HEK293 (cell line): ENCODE measurements around the gene SPTY2D1.
A peak's percentile ranks its signal among the peaks of the same experiment; 100 is the strongest.

Experiments
- ATF2 ChIP-seq: fragments of 450-650 bp; formaldehyde crosslinking; IDR thresholded peaks from 2 replicates; pipeline ENCODE4 v1.5.1; 2016; ENCODE audit warnings: missing biosample characterization, missing genetic modification characterization, low read depth
- HOXD13 ChIP-seq: sonication (generic); formaldehyde crosslinking; IDR thresholded peaks from 2 replicates; pipeline ENCODE4 v1.8.0; 2022; ENCODE audit warnings: missing genetic modification reagents, borderline replicate concordance
- IKZF3 ChIP-seq: fragments of 450-650 bp; IDR thresholded peaks from 2 replicates; pipeline ENCODE4 v1.5.0; 2018; ENCODE audit warnings: missing biosample characterization, mild to moderate bottlenecking, missing genetic modification characterization, moderate library complexity
- MZF1 ChIP-seq: fragments of 450-650 bp; formaldehyde crosslinking; IDR thresholded peaks from 2 replicates; pipeline ENCODE4 v1.5.1; 2017; ENCODE audit warnings: missing biosample characterization, missing genetic modification characterization, borderline replicate concordance
- OVOL3 ChIP-seq: fragments of 450-650 bp; formaldehyde crosslinking; IDR thresholded peaks from 2 replicates; pipeline ENCODE4 v1.5.1; 2016; ENCODE audit warnings: missing biosample characterization, missing genetic modification characterization
- PRDM4 ChIP-seq: fragments of 450-650 bp; formaldehyde crosslinking; IDR thresholded peaks from 2 replicates; pipeline ENCODE4 v1.5.1; 2017; ENCODE audit warnings: missing biosample characterization, missing genetic modification characterization
- SCRT2 ChIP-seq: fragments of 450-650 bp; formaldehyde crosslinking; IDR thresholded peaks from 2 replicates; pipeline ENCODE4 v1.5.1; 2016; ENCODE audit warnings: missing biosample characterization, missing genetic modification characterization
- SP7 ChIP-seq: fragments of 450-650 bp; formaldehyde crosslinking; IDR thresholded peaks from 2 replicates; pipeline ENCODE4 v1.5.1; 2016; ENCODE audit warnings: missing biosample characterization, missing genetic modification characterization
- TSHZ1 ChIP-seq: fragments of 450-650 bp; formaldehyde crosslinking; IDR thresholded peaks from 2 replicates; pipeline ENCODE4 v1.5.1; 2016; ENCODE audit warnings: missing biosample characterization, missing genetic modification characterization, borderline replicate concordance
- ZBTB48 ChIP-seq: fragments of 450-650 bp; formaldehyde crosslinking; IDR thresholded peaks from 2 replicates; pipeline ENCODE4 v1.5.1; 2016; ENCODE audit warnings: missing biosample characterization, missing genetic modification characterization
- ZFP41 ChIP-seq: fragments of 450-650 bp; formaldehyde crosslinking; IDR thresholded peaks from 2 replicates; pipeline ENCODE4 v1.5.1; 2016; ENCODE audit warnings: missing biosample characterization, missing genetic modification characterization, borderline replicate concordance
- ZNF132 ChIP-seq: fragments of 450-650 bp; formaldehyde crosslinking; IDR thresholded peaks from 2 replicates; pipeline ENCODE4 v1.5.1; 2017; ENCODE audit warnings: missing biosample characterization, missing genetic modification characterization, borderline replicate concordance
- ZNF184 ChIP-seq: fragments of 450-650 bp; IDR thresholded peaks from 2 replicates; pipeline ENCODE4 v1.5.1; 2018; ENCODE audit warnings: missing biosample characterization, mild to moderate bottlenecking, missing genetic modification characterization
- ZNF24 ChIP-seq: fragments of 450-650 bp; formaldehyde crosslinking; IDR thresholded peaks from 2 replicates; pipeline ENCODE4 v1.5.1; 2016; ENCODE audit warnings: missing biosample characterization, missing genetic modification characterization
- ZNF335 ChIP-seq: fragments of 450-650 bp; formaldehyde crosslinking; conservative IDR thresholded peaks from 2 replicates; pipeline ENCODE4 v1.5.1; 2016; ENCODE audit warnings: missing biosample characterization, missing genetic modification characterization
- ZNF350 ChIP-seq: fragments of 450-650 bp; formaldehyde crosslinking; IDR thresholded peaks from 2 replicates; pipeline ENCODE4 v1.5.0; 2017; ENCODE audit warnings: missing biosample characterization, mild to moderate bottlenecking, missing genetic modification characterization
- ZNF423 ChIP-seq: fragments of 450-650 bp; formaldehyde crosslinking; IDR thresholded peaks from 2 replicates; pipeline ENCODE4 v1.5.1; 2016; ENCODE audit warnings: missing biosample characterization, missing genetic modification characterization
- ZNF488 ChIP-seq: fragments of 450-650 bp; formaldehyde crosslinking; IDR thresholded peaks from 2 replicates; pipeline ENCODE4 v1.5.1; 2016; ENCODE audit warnings: missing biosample characterization, missing genetic modification characterization
- ZNF521 ChIP-seq: fragments of 450-650 bp; formaldehyde crosslinking; IDR thresholded peaks from 2 replicates; pipeline ENCODE4 v1.5.1; 2017; ENCODE audit warnings: missing biosample characterization, mild to moderate bottlenecking, missing genetic modification characterization
- ZNF549 ChIP-seq: fragments of 450-650 bp; IDR thresholded peaks from 2 replicates; pipeline ENCODE4 v1.5.1; 2018; ENCODE audit warnings: missing biosample characterization, missing genetic modification characterization, mild to moderate bottlenecking, inconsistent platforms, moderate library complexity
- ZNF555 ChIP-seq: fragments of 450-650 bp; formaldehyde crosslinking; conservative IDR thresholded peaks from 2 replicates; pipeline ENCODE4 v1.5.1; 2017; ENCODE audit warnings: missing biosample characterization, mild to moderate bottlenecking, missing genetic modification characterization, inconsistent platforms
- ZNF558 ChIP-seq: fragments of 450-650 bp; formaldehyde crosslinking; IDR thresholded peaks from 2 replicates; pipeline ENCODE4 v1.5.1; 2016; ENCODE audit warnings: missing biosample characterization, missing genetic modification characterization
- ZNF621 ChIP-seq: fragments of 450-650 bp; formaldehyde crosslinking; IDR thresholded peaks from 2 replicates; pipeline ENCODE4 v1.5.1; 2017; ENCODE audit warnings: missing biosample characterization, missing genetic modification characterization
- ZNF623 ChIP-seq: fragments of 450-650 bp; formaldehyde crosslinking; IDR thresholded peaks from 2 replicates; pipeline ENCODE4 v1.5.1; 2016; ENCODE audit warnings: missing biosample characterization, missing genetic modification characterization
- ZNF626 ChIP-seq: fragments of 450-650 bp; sonication (Bioruptor Pico); formaldehyde crosslinking; IDR thresholded peaks from 2 replicates; pipeline ENCODE4 v1.5.1; 2018; ENCODE audit warnings: missing biosample characterization, missing genetic modification characterization, inconsistent platforms
- ZNF654 ChIP-seq: fragments of 450-650 bp; formaldehyde crosslinking; IDR thresholded peaks from 2 replicates; pipeline ENCODE4 v1.5.1; 2016; ENCODE audit warnings: low read depth, missing biosample characterization, missing genetic modification characterization
- ZNF664 ChIP-seq: fragments of 450-650 bp; formaldehyde crosslinking; IDR thresholded peaks from 2 replicates; pipeline ENCODE4 v1.5.1; 2016; ENCODE audit warnings: missing biosample characterization, missing genetic modification characterization
- ZNF677 ChIP-seq: fragments of 450-650 bp; IDR thresholded peaks from 2 replicates; pipeline ENCODE4 v1.5.0; 2018; ENCODE audit warnings: missing biosample characterization, mild to moderate bottlenecking, missing genetic modification characterization, moderate library complexity
- ZNF76 ChIP-seq: fragments of 450-650 bp; formaldehyde crosslinking; IDR thresholded peaks from 2 replicates; pipeline ENCODE4; 2016; ENCODE audit warnings: low read depth, missing biosample characterization, missing genetic modification characterization, borderline replicate concordance
- ZSCAN30 ChIP-seq: fragments of 450-650 bp; IDR thresholded peaks from 2 replicates; pipeline ENCODE4 v1.5.1; 2018; ENCODE audit warnings: missing biosample characterization, mild to moderate bottlenecking, missing genetic modification characterization, moderate library complexity
- ZSCAN5A ChIP-seq: fragments of 450-650 bp; formaldehyde crosslinking; IDR thresholded peaks from 2 replicates; pipeline ENCODE4 v1.5.1; 2016; ENCODE audit warnings: missing biosample characterization, missing genetic modification characterization

SPTY2D1 gene

GRCh38 chr11:18588297-18589252, 45.6 kb downstream of the SPTY2D1 start, which contains the start of gene UEVLD (continued):
- TF ChIP-seq TSHZ1 (tag by site-specific recombination) (no peak), ZNF677 (no peak), ZSCAN5A (tag by site-specific recombination) (peak; percentile 67; the same call in 1 of the 2 replicates), ZNF521 (no peak), ZNF654 (tag by site-specific recombination) (no peak), ZNF558 (tag by site-specific recombination) (no peak), ZNF335 (tag by site-specific recombination) (peak; percentile 98), IKZF3 (tag by site-specific recombination) (peak; percentile 90), ZNF626 (no peak), ZNF664 (no peak), ZNF184 (tag by site-specific recombination) (no peak), ZNF350 (tag by site-specific recombination) (no peak), ZNF555 (tag by site-specific recombination) (no peak), ZNF76 (tag by site-specific recombination) (peak; percentile 84), ZNF132 (tag by site-specific recombination) (no peak), HOXD13 (CRISPR knock-in tag) (no peak), PRDM4 (tag by site-specific recombination) (0 out of 2 replicates have a peak, but pooled peaks have one; percentile 11), ZBTB48 (tag by site-specific recombination) (peak; percentile 52), ZNF423 (no peak), OVOL3 (no peak), ZSCAN30 (tag by site-specific recombination) (peak; percentile 70), ATF2 (tag by site-specific recombination) (no peak), ZFP41 (tag by site-specific recombination) (no peak), ZNF621 (no peak), SP7 (tag by site-specific recombination) (peak; percentile 51), ZNF24 (tag by site-specific recombination) (no peak; the same call in 1 of the 2 replicates), ZNF488 (no peak), ZNF623 (tag by site-specific recombination) (no peak), MZF1 (tag by site-specific recombination) (no peak), ZNF549 (no peak), SCRT2 (tag by site-specific recombination) (no peak)
